Neural crest cell (in vitro differentiated cells): ENCODE results near the gene FRS3. TPM values are rescaled to one million over a fixed set of nuclear protein-coding genes. Genes with fewer than 3 reads are reported as not detected.

ENCODE experiments used
- DNase-seq: peaks from one replicate; pipeline ENCODE4 v3.0.0; 2021; ENCODE audit warnings: low read depth, mixed read lengths, low spot score
- H3K27ac Mint-ChIP-seq: one replicate; pipeline ENCODE4 v1.8.0; 2021; ENCODE audit warnings: mild to moderate bottlenecking, mixed read lengths; ENCODE audit not compliant: unreplicated experiment
- H3K27me3 Mint-ChIP-seq: 2 replicates; pipeline ENCODE4 v1.8.0; 2021; ENCODE audit warnings: low read depth, mild to moderate bottlenecking, mixed read lengths
- H3K36me3 Mint-ChIP-seq: 2 replicates; pipeline ENCODE4 v1.8.0; 2021; ENCODE audit warnings: low read depth, mild to moderate bottlenecking, mixed read lengths
- H3K4me1 Mint-ChIP-seq: 2 replicates; pipeline ENCODE4 v1.8.0; 2021; ENCODE audit warnings: mixed read lengths
- H3K4me3 Mint-ChIP-seq: one replicate; pipeline ENCODE4 v1.8.0; 2021; ENCODE audit warnings: mild to moderate bottlenecking, mixed read lengths
- H3K9me3 Mint-ChIP-seq: 2 replicates; pipeline ENCODE4 v1.8.0; 2021; ENCODE audit warnings: mixed read lengths
- total RNA-seq: library from RNA; stranded (reverse); gene quantifications from 2 replicates; pipeline ENCODE4 v1.2.1, GENCODE V29; 2021
- TF ChIP-seq, protein P1 (sequence below): fragments of 200-600 bp; sonication (generic); conservative IDR thresholded peaks from 2 replicates; pipeline ENCODE4 v1.5.0; 2021; ENCODE audit warnings: antibody characterized with exemption, mild to moderate bottlenecking

FRS3 gene
- total RNA-seq, 1 donor from 2014 or later, result 7.1 TPM

DNA sequence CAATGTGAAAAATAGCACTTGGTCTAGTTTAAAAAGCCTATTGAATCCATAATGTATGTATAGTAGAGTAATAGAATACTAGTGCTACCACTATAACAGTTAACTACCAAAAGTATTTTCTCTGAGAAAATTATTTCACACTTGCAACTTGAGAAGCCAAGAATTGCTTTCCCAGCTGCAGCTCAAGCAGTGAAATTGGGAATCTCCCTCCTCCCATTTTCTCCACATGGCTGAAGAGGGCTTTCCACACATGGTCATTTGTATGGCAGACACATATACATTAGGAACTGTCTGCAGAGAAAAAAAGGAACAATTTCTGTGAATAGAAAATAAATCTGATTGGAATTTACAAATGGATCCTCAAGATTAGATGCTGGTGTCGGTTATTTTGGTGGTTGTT, 42.3 kb upstream of the FRS3 start:
- H3K36me3 Mint-ChIP-seq, result no peaks in the 10 kb centered on the region
- peak overlapping the region; percentile 13 for H3K27ac Mint-ChIP-seq
- H3K27me3 Mint-ChIP-seq, result no peaks in the 10 kb centered on the region
- H3K9me3 Mint-ChIP-seq, result no peaks in the 10 kb centered on the region
- H3K4me1 Mint-ChIP-seq, result no peaks in the 10 kb centered on the region
- TF ChIP-seq, protein P1, sequence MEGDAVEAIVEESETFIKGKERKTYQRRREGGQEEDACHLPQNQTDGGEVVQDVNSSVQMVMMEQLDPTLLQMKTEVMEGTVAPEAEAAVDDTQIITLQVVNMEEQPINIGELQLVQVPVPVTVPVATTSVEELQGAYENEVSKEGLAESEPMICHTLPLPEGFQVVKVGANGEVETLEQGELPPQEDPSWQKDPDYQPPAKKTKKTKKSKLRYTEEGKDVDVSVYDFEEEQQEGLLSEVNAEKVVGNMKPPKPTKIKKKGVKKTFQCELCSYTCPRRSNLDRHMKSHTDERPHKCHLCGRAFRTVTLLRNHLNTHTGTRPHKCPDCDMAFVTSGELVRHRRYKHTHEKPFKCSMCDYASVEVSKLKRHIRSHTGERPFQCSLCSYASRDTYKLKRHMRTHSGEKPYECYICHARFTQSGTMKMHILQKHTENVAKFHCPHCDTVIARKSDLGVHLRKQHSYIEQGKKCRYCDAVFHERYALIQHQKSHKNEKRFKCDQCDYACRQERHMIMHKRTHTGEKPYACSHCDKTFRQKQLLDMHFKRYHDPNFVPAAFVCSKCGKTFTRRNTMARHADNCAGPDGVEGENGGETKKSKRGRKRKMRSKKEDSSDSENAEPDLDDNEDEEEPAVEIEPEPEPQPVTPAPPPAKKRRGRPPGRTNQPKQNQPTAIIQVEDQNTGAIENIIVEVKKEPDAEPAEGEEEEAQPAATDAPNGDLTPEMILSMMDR, result no peak
- no peak for DNase-seq
- H3K4me3 Mint-ChIP-seq, result no peak overlapping the region

DNA sequence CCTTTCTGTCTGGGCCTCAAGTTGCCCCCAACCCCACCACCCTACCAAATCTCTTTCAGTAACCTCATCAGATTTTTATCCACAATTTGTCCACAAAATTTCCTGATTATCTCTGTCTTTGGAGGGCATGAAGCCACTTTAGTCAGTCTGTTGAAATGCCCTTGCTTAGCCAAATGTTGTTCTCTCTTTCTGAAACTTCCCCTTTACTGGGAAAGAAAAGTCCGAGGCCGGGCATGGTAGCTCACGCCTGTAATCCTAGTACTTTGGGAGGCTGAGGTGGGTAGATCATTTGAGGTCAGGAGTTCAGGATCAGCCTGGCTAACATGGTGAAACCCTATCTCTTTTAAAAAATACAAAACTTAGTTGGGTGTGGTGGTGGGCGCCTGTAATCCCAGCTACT, 41.6 kb upstream of the FRS3 start:
- no peak for DNase-seq
- no peak overlapping the region for H3K4me3 Mint-ChIP-seq
- H3K36me3 Mint-ChIP-seq, result no peaks in the 10 kb centered on the region
- H3K4me1 Mint-ChIP-seq, result no peaks in the 10 kb centered on the region
- TF ChIP-seq, protein P1, result no peak
- H3K9me3 Mint-ChIP-seq, result no peaks in the 10 kb centered on the region
- H3K27ac Mint-ChIP-seq, result no peak overlapping the region
- H3K27me3 Mint-ChIP-seq, result no peaks in the 10 kb centered on the region

DNA sequence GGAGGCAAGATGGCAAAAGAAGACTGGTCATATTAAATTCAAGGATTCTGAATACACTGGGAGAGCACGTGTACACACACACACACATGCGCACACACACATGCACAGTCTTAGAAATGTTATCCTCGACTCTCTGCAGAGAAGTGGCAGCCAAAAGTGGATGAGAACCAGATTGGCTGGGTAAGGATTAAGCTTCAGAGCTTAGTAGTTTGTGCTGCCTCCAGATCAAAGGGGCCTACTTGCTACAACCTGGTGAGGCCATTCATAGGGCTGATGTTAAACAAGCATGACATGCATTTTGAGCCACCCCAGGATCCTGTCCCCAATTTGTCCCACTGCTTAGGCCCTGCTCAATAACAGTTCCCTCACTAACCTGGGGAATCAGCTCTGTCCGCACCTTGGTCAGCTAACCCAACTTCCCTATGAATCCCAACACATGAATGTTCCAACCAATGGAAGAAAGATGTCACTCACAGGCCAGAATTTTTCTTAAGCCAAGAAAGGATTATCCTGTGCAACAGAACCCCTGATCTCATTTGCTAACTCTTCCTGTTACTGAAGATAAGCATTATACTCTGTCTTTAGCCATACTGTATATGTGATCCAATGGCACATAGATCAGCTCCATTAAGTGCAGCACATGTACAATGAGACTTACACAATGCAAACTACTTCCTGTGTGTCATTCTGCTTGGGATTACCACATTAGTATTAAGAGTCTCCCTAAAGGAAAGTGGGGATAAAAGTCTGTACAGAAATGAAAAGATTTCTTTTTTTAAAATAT, 38.8 kb upstream of the FRS3 start:
- Mint-ChIP-seq H3K27ac (no peak overlapping the region), H3K9me3 (no peaks in the 10 kb centered on the region), H3K36me3 (no peaks in the 10 kb centered on the region), H3K4me1 (no peaks in the 10 kb centered on the region), H3K27me3 (no peaks in the 10 kb centered on the region), H3K4me3 (no peak overlapping the region)
- TF ChIP-seq, protein P1, result no peak
- no peak for DNase-seq

- TF ChIP-seq, protein P1, result no peak
- no peak overlapping the region for H3K4me3 Mint-ChIP-seq
- no peak for DNase-seq
- no peaks in the 10 kb centered on the region for H3K36me3 Mint-ChIP-seq
- no peaks in the 10 kb centered on the region for H3K27me3 Mint-ChIP-seq
- no peak overlapping the region for H3K27ac Mint-ChIP-seq
- H3K9me3 Mint-ChIP-seq, result no peaks in the 10 kb centered on the region
- H3K4me1 Mint-ChIP-seq, result no peaks in the 10 kb centered on the region
These were observed 35.9 kb upstream of the FRS3 start for GRCh38 chr6:41815587-41815986.

DNA sequence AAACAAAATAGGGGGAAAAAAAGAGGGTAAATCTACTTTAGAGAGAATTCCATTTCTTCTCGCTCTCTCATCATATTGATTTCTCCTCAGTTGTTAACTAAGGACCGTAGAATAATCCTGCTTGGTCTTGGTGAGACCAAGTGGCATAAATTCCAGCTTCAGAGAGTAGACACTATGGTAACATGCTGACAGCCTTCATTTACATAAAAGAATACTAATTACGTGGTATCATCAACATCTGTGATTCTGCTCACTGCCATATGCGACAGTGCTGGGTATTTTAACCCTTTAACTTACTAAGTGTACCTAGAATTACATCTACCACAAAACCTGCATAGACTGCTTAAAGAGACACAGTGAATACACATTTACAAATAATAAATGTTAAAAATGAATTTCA, 34.9 kb upstream of the FRS3 start:
- Mint-ChIP-seq H3K4me3 (no peak overlapping the region), H3K27me3 (no peaks in the 10 kb centered on the region), H3K36me3 (no peaks in the 10 kb centered on the region), H3K27ac (no peak overlapping the region), H3K4me1 (no peaks in the 10 kb centered on the region), H3K9me3 (no peaks in the 10 kb centered on the region)
- DNase-seq, result no peak
- TF ChIP-seq, protein P1, result no peak
